Activated CD4-positive, alpha-beta T cell treated with anti-CD3 and anti-CD28 coated beads, Interleukin-2, amount 50 U/mL, for 1 hour (primary cell): ENCODE measurements around the gene VASN.
A peak's percentile ranks its signal among the peaks of the same experiment; 100 is the strongest.

Experiments
- DNase-seq: peaks from one replicate; pipeline ENCODE4 v3.0.0-alpha.2; 2020

Gene VASN

DNA sequence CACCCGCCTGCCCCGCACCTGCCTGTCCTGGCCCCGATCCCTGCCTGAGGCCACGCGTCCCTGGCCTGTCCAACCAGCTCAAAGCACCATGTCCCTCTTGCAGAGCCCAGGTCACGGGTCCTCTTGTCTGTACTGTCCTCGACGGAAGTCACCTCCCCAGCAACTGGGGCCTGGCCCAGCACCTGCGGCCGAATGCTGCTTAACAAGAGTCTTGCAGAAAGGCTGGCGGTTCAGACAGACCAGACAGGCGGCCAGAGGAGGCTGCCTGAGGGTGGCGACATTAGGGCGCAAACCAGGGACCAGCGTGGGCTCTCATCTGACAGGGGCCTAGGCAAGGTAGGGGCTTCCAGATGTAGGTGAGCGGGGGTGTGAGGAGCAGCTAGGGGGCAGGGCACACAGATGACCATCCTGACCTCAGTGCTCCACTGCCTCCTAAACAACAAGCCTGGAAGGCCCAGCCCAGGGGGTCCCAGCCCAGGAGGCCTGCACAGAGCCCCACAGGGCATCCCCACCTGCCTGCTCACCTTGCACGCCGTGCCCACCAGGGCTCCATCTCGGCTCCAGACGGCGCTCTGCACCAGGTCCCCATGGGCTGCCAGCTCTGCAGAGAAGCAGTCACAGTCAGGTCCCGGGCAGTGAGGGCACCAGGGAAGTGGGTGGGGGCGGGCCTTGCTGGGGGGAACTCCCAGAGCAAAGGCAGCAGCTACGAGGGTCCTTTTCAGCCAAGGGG, 33.5 kb downstream of the VASN start:
- DNase-seq: no peak

DNA sequence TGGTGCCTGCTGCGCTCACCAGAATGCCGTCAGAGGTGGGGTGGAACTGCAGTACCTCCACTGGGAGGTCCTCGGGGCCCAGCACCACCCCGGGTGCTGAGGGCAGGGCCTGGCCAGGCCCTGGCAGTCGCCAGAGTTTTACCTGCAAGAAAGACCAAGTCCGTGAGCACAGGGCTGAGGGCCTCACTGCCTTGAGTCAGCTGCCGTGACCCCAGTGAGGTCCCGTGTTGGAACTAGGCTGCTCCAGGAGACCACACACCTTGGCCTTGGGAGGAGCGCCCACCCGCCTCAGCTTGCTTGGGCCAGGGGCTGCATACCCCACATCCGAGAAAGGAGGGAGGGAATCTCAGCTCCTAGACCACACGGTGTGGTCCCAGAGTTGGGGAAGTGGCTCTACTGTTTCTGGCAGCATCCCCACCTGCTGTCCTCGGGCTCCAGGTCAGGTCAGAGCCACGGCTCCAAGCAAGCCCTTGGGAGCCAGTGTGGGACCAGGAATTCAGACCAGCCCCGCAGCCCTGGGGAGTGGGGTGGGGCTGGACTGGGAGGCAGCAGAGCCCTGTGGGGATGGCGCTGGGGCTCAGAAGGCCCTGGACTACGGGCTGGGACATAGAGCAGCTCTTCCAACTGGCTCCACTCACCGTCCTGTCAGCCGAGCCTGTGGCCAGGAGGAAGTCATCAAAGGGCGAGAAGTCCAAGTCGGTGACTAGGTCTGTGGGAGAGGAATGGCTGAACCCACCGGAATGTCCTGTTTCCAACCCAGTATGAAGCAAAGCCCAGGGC, 36.1 kb downstream of the VASN start:
- no peak for DNase-seq

DNA sequence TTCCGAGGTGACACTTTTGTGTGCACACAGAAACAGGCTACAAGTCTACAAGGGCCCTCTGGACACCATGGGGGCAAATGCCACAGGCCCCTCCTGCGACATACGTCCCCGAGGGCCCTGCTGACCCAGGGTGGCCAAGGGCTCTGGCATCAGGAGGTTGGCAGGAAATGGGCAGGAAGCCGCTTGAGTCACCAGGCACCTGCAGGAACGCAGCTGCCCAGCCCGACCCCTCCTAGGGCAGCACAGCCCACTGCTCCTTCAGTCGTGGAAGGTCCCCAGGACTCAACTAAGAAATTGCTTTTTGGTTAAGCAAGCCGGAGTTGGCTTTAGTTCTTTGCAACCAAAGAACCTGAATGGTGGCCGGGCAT, 36.7 kb downstream of the VASN start:
- no peak for DNase-seq

DNA sequence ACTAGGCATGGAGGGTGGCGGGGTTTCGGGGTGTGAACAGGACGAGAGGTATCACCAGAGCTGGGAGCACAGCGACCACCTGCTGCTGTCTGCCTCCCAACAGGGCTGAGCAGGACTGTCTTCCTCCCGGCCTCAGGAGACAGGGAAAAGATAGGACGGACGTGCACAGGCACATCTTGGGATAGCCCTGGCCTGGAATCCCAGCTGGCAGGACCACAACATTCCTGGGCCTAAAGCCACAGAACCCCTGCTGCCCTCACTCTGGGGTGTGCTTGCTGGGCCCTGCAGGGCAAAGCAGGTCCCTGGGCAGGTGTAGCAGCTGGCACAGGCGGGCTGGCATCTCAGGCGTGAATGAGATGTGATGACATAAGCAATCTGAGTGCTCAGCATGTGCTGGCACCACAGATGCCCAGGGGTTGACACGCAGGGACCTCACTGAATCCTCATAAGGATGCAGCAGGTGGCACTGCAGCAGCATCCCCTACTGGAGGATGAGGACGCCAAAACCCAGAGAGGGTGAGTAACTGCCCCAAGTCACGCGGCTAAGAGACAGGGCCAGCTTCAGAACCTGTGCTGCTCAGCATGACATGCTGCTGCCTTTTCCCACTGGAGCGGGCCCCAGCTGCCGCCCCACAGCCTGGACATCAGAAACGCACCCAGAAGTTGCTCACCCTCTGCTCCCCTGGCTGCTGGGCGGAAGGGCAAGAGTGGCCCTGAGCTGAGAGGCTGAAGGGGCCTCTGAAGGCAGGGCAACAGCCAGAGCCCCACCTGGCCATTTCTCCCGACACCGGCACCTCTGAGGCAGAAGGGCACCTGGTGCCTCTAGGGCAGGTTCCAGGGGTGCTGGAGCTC, 37.7 kb downstream of the VASN start:
- DNase-seq: no peak

DNA sequence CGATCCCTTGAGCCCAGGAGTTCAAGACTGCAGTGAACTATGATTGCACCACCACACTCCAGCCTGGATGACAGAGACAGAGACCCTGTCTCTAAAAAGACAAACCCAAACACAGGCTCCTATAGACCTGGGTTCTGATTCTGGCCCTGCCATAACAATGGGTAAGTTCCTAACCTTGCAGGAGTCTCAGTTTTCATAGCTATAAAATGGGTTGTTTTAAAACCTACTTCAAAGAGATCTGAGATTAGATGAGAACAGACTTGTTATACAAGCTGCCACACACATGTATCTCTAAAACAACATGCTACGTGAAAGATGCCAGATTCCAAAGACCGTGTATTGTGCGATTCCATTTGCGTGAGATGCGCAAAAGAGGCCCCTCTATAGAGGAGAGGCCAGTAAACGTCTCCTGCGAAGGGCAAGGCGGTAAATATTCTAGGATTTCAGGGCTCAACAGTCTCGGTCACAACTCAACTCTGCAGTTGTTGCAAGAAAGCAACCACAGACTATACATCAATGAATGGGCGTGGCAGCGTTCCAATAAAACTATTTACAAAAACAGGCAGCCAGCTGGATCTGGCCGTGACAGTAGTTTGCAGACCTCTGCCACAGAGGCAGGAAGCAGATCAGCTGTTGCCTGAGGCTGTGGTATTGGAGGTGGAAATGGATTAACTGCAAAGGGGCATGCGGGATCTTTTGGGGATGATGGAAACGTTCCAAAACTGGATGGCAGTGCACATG, 38.9 kb downstream of the VASN start:
- no peak for DNase-seq

DNA sequence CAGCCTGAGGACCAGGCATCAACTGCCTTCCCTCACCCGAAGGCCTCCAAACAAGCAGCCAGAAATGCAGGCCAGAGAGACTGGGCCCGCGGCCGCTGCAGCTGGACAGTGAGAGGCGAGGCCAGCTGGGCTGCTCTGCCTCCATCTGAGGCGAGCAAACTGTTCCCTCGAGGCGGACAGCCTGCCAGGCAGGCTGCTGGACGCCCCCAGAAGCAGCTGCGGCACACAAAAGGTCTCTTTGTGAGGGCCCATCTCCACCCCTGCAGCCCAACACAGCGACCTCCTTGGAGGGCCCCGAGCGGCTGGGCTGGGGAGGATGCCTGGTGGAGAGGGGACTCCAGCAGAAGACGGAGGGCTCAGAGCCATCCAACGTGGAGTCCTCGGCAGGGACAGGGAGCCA, 40.0 kb downstream of the VASN start:
- no peak for DNase-seq

DNA sequence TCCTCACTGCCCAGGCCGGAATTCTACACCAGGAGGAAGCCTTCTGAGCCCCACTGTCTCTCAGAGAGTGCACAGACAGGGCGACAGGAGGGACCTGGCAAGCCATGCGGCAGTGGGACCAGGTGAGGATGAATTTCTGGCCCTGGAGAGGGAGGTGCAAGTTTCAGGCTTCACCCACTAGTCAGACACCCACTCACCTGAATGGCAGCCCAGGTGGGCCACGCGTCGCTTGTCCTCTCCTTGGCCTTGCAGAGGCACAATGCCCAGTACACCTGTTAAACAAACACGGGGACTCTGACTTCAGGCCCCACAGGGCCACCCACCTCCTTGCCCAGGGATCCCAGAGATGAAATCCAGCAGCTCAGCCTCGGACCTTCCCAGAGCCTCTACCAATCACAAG, 40.5 kb downstream of the VASN start:
- no peak for DNase-seq

DNA sequence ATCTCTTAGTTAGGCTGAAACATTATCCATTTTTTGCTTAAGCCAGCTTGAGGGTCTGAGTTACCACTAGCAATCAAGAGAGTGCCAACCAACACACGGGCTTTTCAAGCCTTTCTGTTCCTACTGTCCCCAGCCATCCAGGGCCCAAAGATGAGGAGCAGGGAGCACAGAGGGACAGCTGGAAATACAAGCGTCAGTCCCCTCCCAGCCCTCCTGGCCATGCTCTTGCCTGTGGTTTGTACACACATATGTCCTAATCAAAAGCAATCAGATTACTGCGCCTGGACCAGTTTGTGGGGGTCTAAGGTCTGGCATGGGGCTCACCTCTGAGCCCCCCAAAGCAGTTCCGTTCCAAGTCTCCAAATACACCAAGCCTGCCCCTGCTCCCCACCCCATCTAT, 41.2 kb downstream of the VASN start:
- no peak for DNase-seq

DNA sequence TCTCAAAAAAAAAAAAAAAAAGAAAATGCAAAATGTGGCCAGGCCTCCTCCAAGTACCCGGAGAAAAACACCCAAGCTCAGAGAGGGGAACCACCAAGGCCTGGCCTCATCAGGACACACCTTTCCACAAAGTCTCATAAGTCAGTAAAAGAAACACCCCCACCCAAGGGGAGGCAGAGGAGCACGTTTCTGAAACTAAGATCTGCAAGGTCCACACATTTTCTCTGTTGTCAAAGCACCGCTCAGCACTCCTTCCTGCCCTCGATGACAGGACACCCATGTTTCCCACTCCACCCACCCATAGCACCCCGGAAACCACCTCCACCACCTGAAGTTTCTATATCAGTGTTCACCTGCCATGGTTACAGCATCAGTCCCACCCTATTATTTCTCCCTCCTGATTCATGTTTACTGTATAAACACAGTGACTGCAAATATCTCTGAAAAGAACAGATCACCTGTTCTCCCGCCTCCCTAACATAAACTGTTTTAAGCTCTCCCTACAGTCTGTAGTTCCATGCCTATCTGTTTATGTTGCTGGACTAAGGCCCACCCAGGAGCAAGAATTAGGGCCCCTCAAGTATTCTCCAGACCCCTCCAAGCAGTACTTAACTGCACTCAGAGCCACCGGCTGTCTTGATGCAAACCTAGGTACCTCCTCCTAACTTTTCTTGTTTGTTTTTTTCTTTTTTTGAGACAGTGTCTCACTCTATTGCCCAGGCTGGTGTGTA, 42.7 kb downstream of the VASN start:
- peak; percentile 75 for DNase-seq

DNA sequence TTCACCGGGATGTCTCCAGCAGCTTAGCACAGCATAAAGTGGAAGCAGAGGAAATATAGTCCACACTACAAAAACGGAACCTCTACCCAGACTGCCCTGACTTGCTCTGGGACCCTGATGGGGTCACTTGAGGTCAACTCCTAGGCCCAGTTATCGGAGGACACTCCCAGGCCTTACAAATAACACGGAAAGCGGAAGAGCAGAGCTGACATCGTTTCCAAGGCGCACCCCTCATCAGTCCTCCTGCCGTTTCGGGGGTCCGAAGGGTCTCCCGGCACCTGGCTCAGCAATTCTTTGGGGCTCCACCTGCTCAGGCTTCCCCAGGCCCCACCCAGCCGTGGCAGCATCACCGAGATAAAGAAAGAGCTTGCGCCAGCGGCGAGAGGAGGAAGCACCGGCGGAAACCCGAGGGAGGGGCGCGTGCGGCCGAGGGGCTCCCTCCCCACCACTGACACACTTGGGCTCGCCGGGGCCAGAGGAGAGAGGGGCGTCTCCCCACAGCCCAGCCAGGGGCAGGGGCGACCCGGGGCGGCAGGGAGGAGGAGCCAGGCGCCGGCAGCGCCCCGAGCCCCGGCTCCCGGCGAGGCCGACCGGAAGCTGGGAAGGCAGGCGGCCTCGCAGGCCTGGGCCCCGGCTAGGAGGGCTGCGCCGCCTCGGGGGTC, 44.0 kb downstream of the VASN start:
- peak; percentile 61 for DNase-seq

DNA sequence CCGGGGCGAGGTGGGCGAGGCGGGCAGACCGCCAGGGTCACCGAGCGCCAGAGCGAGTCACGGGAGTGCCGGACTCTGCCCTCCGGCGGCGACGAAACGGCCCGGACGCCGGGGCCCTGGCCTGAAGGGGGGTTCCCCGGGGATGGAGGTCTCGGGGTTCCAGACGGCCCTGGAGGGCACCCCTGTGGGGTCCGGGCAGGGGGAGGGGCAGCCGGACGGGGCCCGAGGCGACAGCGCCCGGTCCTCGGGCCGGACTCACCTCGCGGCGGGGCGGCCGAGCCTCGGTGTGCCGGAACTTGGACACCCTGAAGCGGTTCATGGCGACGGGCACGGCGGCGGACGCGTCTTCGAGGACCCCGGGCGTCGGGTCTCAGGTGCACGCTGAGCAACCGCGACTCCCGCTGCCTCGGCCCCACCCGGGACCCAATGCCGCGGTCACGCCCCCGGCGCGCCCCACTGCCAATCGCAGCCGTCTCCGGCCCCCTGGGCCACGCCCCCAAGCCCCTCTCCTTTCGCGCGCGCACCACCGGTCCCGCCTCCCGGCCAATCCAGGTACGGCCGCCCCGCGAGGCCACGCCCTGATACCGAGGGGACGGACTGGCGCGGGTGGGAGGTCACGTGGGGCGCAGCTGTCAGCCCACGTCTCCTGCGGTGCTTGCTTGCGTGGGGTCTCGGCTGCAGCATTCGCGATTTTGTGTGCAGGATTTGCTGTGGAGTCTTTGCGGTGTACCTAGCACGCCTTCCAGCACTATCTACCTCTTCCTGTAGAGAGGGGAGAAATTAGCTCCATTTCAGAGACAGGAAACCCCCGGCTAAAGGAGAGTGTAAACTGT, 44.8 kb downstream of the VASN start, which contains the start of gene CORO7:
Gene CORO7 (minus strand): TSS at position 397 of the 833 bp plus-strand sequence. CDS start 78 bp downstream, at position 319.
- peak; percentile 99 for DNase-seq

DNA sequence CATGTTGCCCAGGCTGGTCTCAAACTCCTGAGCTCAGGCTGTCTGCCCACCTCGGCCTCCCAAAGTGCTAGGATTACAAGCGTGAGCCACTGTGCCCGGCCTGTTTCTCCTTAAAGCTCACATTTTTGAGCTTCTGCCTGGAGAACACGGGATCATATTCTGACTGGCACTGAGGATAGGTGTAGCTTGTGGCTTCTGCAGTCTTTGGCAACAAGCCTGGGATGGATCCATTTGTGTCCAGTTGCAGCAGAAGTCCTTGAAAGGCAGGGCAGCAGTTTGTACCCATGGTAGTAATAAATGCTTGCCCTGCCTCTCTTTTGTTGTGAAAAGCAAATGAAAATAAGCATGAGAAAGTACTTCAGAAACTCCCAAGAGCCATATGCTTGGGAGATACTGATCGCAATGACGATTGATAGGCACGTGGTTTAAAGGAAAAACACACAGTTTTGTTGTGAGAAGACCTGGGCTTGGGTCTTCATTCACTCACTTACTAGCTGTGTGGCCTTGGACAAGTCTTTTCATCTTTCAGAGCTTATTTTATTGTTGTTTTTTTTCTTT, 47.8 kb downstream of the VASN start:
- no peak for DNase-seq

DNA sequence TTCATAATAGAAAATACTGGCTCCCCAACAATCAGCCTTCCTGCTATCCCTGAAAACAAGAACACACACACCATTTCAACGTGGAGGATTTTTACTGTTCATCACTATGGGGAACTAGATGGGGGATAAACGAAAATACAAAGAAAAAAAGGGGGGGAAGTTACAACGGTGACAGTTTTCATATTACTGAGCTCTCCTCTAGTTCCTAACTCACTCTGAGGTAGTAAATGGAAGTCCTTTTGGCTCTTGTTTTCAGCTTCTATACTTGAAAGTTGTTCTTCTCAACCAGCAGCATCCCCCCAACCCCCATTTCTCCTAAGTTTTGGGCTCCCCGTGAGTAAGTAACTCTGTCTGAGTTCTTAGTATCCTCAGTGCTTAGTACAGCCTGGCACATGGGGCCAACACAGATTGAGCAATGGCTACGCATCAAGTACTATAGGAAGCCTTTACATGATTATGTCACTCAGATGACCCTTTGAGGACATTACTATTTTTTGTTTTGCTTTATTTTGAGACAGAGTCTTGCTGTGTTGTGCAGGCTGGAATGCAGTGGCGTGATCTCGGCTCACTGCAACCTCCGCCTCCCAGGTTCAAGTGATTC, 49.0 kb downstream of the VASN start:
- DNase-seq: no peak

DNA sequence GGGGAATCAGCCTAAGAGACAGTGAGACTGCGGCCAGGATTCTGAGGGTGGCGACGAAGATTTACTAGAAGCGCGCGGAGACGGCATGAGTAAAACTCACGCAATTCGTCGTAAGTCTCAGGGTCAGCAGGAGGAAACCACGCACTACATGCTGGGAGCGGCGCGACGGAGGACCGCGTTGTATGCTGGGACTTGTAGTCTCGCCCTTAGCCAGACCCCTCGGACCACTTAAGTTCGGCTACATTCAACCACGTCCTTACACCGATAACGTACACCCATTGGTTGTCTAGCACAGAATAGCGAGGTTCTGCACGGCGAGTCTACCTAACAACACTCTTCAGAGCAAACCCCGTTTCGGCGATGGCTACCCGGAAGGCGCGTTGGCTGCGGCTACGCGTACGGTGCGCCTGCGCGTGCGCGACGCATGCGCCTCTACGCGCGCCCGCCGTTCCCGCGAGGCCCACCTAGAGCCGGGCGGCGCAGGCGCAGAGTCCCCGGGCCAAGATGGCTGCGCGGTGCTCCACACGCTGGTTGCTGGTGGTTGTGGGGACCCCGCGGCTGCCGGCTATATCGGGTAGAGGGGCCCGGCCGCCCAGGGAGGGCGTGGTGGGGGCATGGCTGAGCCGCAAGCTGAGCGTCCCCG, 53.9 kb downstream of the VASN start, which contains the start of gene DNAJA3:
Gene DNAJA3 (plus strand): TSS at position 491 of the 643 bp plus-strand sequence. CDS start 14 bp downstream, at position 505.
- DNase-seq: peak; percentile 90

DNA sequence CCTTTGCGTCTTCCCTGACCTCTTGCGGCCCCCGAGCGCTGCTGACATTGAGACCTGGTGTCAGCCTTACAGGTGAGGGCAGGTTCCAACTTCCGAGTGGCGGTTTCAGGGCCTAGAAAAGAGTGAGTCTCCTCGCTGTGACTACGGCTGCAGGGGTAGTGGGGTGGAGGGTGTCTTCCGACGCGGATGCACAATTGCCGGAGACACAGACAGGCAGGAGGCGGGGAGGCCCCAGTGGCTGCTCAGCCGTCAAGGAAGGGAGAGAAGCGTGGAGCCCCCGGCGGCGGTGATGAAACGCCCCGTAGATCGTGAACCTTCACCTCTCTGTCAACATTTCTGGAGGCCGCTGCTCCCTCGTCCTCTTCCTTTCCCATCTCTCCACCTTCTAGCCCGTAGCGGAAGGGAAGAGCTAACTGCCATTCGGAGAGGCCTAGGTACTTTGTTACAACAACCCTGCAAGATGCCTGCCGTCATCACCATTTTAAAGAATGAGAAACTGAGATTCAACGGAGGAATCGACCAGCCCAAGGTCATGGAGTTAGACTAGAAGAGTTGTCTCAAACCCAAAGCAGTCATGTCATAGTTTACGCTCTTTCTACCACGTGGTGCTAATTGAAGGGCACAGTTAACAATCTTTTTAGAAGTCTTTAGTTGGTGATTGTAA, 54.5 kb downstream of the VASN start:
- peak; percentile 52 for DNase-seq

DNA sequence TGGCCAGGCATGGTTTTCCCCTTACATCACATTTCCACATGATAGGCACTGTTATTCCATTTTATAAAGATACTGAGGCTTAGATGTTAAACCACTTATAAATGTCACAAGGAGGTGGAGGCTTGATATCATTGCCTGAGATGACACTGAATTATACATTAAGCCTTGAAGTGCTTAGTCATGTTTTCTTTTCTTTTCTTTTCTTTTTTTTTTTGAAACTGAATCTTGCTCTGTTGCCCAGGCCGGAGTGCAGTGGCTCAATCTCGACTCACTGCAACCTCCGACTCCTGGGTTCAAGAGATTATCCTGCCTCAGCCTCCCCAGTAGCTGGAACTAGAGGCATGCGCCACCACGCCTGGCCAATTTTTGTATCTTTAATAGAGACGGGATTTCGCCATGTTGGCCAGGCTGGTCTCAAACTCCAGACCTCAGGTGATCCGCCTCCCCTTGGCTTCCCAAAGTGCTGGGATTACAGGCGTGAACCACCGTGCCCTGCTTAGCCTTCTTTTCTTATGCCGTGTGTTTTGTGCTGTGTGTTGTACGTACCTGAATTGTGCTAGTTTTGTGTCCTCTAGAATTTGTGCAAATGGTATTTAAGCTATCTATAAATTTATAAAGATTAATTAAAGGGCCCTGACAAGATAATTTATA, 55.2 kb downstream of the VASN start:
- DNase-seq: no peak

DNA sequence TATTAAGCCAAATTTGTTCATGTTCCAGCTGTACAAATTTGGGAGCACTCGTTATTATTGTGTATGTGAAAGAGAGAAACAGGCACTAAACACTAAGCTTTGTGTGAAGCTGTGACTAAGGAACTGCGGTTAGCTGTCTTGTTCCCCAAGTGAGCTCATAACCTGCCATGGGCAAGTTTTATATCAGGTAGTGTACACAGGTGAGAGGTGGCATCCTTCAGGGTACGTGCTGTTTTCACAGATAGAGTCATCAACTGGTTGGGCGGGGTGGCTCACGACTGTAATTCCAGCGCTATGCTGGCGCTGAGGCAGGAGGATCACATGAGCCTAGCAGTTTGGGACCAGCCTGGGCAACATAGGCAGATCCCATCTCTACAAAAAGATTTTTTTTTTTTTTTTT, 56.9 kb downstream of the VASN start:
- DNase-seq: no peak

DNA sequence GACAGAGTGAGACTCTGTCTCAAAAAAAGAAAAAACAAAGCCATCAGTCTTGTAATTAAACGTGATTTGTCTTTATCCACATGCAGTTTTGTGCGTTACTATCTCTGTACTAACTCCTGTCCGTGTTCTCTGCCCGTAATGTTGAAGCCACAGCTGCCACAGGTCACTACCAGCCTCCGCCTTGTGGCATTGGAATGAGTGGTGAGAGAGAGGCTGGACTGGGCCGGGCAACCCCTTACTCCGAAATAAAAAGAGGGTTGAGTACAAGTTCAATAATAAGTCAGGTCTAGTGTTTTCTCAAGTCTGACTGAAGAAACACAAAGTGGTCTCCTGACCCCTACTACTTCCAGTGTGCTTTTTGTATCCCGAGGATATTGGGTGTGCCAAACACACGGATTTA, 59.4 kb downstream of the VASN start:
- no peak for DNase-seq
